ENCODE results near the gene DYRK2. TPM values are rescaled to one million over a fixed set of nuclear protein-coding genes. Genes with fewer than 3 reads are reported as not detected.

Gene DYRK2
- total and polyA plus RNA-seq, 2 experiments from 2014 or later: 7.1 to 34.1 TPM

DNA sequence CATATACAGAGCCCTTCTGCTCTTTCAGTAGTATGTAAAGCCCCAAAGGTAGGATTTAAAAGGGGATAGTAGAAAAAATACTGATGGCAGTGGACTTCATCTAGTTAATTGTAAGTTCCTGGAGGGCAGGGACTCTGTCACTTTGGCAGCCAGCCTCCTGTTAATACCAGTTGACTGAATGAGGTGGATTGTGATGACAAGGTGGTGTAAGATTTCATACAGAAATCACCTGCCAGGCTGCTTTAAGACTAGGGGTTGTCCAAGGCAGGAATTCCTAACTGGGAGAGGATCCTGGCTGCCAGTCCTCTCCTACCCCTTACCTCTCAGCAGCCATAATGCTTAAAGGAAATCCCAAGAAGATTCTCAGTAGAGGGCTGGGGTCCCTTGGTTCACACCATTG lies 7.3 kb downstream of the DYRK2 start (continued):
- TF ChIP-seq, protein P1, sequence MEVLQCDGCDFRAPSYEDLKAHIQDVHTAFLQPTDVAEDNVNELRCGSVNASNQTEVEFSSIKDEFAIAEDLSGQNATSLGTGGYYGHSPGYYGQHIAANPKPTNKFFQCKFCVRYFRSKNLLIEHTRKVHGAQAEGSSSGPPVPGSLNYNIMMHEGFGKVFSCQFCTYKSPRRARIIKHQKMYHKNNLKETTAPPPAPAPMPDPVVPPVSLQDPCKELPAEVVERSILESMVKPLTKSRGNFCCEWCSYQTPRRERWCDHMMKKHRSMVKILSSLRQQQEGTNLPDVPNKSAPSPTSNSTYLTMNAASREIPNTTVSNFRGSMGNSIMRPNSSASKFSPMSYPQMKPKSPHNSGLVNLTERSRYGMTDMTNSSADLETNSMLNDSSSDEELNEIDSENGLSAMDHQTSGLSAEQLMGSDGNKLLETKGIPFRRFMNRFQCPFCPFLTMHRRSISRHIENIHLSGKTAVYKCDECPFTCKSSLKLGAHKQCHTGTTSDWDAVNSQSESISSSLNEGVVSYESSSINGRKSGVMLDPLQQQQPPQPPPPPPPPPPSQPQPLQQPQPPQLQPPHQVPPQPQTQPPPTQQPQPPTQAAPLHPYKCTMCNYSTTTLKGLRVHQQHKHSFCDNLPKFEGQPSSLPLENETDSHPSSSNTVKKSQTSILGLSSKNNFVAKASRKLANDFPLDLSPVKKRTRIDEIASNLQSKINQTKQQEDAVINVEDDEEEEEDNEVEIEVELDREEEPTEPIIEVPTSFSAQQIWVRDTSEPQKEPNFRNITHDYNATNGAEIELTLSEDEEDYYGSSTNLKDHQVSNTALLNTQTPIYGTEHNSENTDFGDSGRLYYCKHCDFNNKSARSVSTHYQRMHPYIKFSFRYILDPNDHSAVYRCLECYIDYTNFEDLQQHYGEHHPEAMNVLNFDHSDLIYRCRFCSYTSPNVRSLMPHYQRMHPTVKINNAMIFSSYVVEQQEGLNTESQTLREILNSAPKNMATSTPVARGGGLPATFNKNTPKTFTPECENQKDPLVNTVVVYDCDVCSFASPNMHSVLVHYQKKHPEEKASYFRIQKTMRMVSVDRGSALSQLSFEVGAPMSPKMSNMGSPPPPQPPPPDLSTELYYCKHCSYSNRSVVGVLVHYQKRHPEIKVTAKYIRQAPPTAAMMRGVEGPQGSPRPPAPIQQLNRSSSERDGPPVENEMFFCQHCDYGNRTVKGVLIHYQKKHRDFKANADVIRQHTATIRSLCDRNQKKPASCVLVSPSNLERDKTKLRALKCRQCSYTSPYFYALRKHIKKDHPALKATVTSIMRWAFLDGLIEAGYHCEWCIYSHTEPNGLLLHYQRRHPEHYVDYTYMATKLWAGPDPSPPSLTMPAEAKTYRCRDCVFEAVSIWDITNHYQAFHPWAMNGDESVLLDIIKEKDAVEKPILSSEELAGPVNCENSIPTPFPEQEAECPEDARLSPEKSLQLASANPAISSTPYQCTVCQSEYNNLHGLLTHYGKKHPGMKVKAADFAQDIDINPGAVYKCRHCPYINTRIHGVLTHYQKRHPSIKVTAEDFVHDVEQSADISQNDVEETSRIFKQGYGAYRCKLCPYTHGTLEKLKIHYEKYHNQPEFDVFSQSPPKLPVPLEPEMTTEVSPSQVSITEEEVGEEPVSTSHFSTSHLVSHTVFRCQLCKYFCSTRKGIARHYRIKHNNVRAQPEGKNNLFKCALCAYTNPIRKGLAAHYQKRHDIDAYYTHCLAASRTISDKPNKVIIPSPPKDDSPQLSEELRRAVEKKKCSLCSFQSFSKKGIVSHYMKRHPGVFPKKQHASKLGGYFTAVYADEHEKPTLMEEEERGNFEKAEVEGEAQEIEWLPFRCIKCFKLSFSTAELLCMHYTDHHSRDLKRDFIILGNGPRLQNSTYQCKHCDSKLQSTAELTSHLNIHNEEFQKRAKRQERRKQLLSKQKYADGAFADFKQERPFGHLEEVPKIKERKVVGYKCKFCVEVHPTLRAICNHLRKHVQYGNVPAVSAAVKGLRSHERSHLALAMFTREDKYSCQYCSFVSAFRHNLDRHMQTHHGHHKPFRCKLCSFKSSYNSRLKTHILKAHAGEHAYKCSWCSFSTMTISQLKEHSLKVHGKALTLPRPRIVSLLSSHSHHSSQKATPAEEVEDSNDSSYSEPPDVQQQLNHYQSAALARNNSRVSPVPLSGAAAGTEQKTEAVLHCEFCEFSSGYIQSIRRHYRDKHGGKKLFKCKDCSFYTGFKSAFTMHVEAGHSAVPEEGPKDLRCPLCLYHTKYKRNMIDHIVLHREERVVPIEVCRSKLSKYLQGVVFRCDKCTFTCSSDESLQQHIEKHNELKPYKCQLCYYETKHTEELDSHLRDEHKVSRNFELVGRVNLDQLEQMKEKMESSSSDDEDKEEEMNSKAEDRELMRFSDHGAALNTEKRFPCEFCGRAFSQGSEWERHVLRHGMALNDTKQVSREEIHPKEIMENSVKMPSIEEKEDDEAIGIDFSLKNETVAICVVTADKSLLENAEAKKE (CRISPR knock-in tag; IDR thresholded peaks at IDR 0.05): no peak
- no peak for TF ChIP-seq JUNB (IDR thresholded peaks at IDR 0.05; ENCODE audit: unreplicated experiment)

DNA sequence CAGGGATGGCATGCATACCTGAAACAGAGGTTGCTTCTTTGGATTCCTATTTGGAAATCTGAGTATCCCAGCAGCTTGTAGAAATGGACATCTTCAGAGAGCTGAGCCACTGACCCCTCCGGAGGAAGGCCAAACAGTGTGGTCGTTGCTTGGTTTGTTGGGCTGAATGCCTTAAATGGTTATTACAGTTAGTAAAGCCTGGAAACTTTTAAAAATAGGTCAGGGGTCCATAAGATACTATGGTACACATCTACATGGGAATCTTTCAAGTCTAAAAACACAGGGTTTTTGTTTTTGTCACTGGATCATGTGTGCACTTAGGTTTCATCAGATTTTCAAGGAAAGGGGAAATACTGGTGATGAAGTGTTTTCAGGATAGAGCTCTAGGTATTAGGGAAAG lies 7.7 kb downstream of the DYRK2 start:
- Histone ChIP-seq H3K4me1 (ENCODE audit: insufficient read depth) (peaks cover 20% of the 10 kb centered on the region), H3K36me3 (ENCODE audit: insufficient read depth) (peaks cover 9% of the 10 kb centered on the region), H3K79me2 (replicated peaks; ENCODE audit: insufficient read depth) (peaks cover 100% of the 10 kb centered on the region), H3K4me3 (no peak overlapping the region), H2AFZ (no peak overlapping the region), H3K27ac (ENCODE audit: low read depth) (0 out of 2 replicates have a peak overlapping the region, but pooled peaks have one; percentile 16), H3K27me3 (ENCODE audit: insufficient read depth) (no peaks in the 10 kb centered on the region), H4K20me1 (replicated peaks; ENCODE audit: insufficient read depth) (peaks cover 49% of the 10 kb centered on the region), H3F3A (replicated peaks; ENCODE audit: low read depth) (no peaks in the 10 kb centered on the region), H3K4me2 (no peak overlapping the region), H3K9me2 (ENCODE audit: insufficient read depth) (no peaks in the 10 kb centered on the region)
- Mint-ChIP-seq H3K9me3 (no peaks in the 10 kb centered on the region), H3K4me1 (peaks cover 37% of the 10 kb centered on the region), H3K4me3 (no peak overlapping the region), H3K36me3 (ENCODE audit: low read depth) (peaks cover 66% of the 10 kb centered on the region), H3K27me3 (ENCODE audit: insufficient read depth, low read depth, poor library complexity) (no peaks in the 10 kb centered on the region), H3K27ac (no peak overlapping the region; the same call in 1 of the 2 replicates)
- no peak for DNase-seq (ENCODE audit: low spot score)
- no peak for ATAC-seq
- no peak for TF ChIP-seq CREB1 (CRISPR knock-in tag; IDR thresholded peaks at IDR 0.05; ENCODE audit: low read depth)
- TF ChIP-seq POLR2AphosphoS5 (IDR thresholded peaks at IDR 0.05; ENCODE audit: low read depth): no peak
- TF ChIP-seq ZNF331 (CRISPR knock-in tag; IDR thresholded peaks at IDR 0.05; ENCODE audit: low read depth): no peak
- TF ChIP-seq EZH2 (IDR thresholded peaks at IDR 0.05; ENCODE audit: low read depth, unreplicated experiment): no peak
- no peak for TF ChIP-seq STAT1 (IDR thresholded peaks at IDR 0.05; ENCODE audit: unreplicated experiment)
- no peak for TF ChIP-seq EZH2phosphoT487 (IDR thresholded peaks at IDR 0.05; ENCODE audit: unreplicated experiment)
- no peak for TF ChIP-seq NANOG (IDR thresholded peaks at IDR 0.05; ENCODE audit: borderline replicate concordance)
- TF ChIP-seq, protein P1 (CRISPR knock-in tag; IDR thresholded peaks at IDR 0.05): no peak

Data from GM23338 (cell line).